Measurements from ENCODE around the gene C4orf50.

C4orf50 gene

GRCh38 chr4:6001680-6002491, 16.3 kb downstream of the C4orf50 start:
- H3K4me3 ChIP-seq (ENCODE audit: low read length, poor library complexity, severe bottlenecking) = no peak overlapping the region
- no peak overlapping the region for H3K9ac ChIP-seq (ENCODE audit: low read depth, low read length, poor library complexity, severe bottlenecking)
- no peak overlapping the region for H2AFZ ChIP-seq (ENCODE audit: low read length)
- H3K9me2 ChIP-seq (replicated peaks; ENCODE audit: low read depth, low read length) = no peaks in the 10 kb centered on the region
- H3K36me3 ChIP-seq (ENCODE audit: insufficient read depth, low read length) = no peaks in the 10 kb centered on the region
- no peaks in the 10 kb centered on the region for H3K9me3 ChIP-seq (ENCODE audit: insufficient read depth, low read depth, low read length)
- no peaks in the 10 kb centered on the region for H3K4me1 ChIP-seq (ENCODE audit: insufficient read depth, low read length, poor library complexity, severe bottlenecking)
- H3K27me3 ChIP-seq (ENCODE audit: insufficient read depth, low read length, poor library complexity, severe bottlenecking) = no peaks in the 10 kb centered on the region
- H4K20me1 ChIP-seq (ENCODE audit: insufficient read depth, low read length, poor library complexity, severe bottlenecking) = no peaks in the 10 kb centered on the region
- H3F3A ChIP-seq (ENCODE audit: low read depth) = no peaks in the 10 kb centered on the region
- no peak for TF ChIP-seq EZH2phosphoT487 (IDR thresholded peaks at IDR 0.05; ENCODE audit: borderline replicate concordance)
- TF ChIP-seq, protein P1, sequence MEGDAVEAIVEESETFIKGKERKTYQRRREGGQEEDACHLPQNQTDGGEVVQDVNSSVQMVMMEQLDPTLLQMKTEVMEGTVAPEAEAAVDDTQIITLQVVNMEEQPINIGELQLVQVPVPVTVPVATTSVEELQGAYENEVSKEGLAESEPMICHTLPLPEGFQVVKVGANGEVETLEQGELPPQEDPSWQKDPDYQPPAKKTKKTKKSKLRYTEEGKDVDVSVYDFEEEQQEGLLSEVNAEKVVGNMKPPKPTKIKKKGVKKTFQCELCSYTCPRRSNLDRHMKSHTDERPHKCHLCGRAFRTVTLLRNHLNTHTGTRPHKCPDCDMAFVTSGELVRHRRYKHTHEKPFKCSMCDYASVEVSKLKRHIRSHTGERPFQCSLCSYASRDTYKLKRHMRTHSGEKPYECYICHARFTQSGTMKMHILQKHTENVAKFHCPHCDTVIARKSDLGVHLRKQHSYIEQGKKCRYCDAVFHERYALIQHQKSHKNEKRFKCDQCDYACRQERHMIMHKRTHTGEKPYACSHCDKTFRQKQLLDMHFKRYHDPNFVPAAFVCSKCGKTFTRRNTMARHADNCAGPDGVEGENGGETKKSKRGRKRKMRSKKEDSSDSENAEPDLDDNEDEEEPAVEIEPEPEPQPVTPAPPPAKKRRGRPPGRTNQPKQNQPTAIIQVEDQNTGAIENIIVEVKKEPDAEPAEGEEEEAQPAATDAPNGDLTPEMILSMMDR (conservative IDR thresholded peaks at IDR 0.05; ENCODE audit: low read length) = no peak
- H3K4me2 ChIP-seq (ENCODE audit: low read depth, low read length, poor library complexity, severe bottlenecking) = no peak overlapping the region
- H3K79me2 ChIP-seq (ENCODE audit: insufficient read depth, low read length) = no peaks in the 10 kb centered on the region

GRCh38 chr4:5999830-6000365, 18.3 kb downstream of the C4orf50 start:
- H3F3A ChIP-seq (ENCODE audit: low read depth) = no peaks in the 10 kb centered on the region
- H3K4me1 ChIP-seq (ENCODE audit: insufficient read depth, low read length, poor library complexity, severe bottlenecking) = no peaks in the 10 kb centered on the region
- no peak overlapping the region for H3K9ac ChIP-seq (ENCODE audit: low read depth, low read length, poor library complexity, severe bottlenecking)
- no peak overlapping the region for H2AFZ ChIP-seq (ENCODE audit: low read length)
- H3K4me3 ChIP-seq (ENCODE audit: low read length, poor library complexity, severe bottlenecking) = no peak overlapping the region
- H3K36me3 ChIP-seq (ENCODE audit: insufficient read depth, low read length) = no peaks in the 10 kb centered on the region
- H3K9me3 ChIP-seq (ENCODE audit: insufficient read depth, low read depth, low read length) = no peaks in the 10 kb centered on the region
- H3K27me3 ChIP-seq (ENCODE audit: insufficient read depth, low read length, poor library complexity, severe bottlenecking) = no peaks in the 10 kb centered on the region
- H4K20me1 ChIP-seq (ENCODE audit: insufficient read depth, low read length, poor library complexity, severe bottlenecking) = no peaks in the 10 kb centered on the region
- no peaks in the 10 kb centered on the region for H3K79me2 ChIP-seq (ENCODE audit: insufficient read depth, low read length)
- H3K9me2 ChIP-seq (replicated peaks; ENCODE audit: low read depth, low read length) = no peaks in the 10 kb centered on the region
- H3K4me2 ChIP-seq (ENCODE audit: low read depth, low read length, poor library complexity, severe bottlenecking) = no peak overlapping the region
- no peak for TF ChIP-seq EZH2phosphoT487 (IDR thresholded peaks at IDR 0.05; ENCODE audit: borderline replicate concordance)
- TF ChIP-seq, protein P1 (conservative IDR thresholded peaks at IDR 0.05; ENCODE audit: low read length) = no peak

DNA sequence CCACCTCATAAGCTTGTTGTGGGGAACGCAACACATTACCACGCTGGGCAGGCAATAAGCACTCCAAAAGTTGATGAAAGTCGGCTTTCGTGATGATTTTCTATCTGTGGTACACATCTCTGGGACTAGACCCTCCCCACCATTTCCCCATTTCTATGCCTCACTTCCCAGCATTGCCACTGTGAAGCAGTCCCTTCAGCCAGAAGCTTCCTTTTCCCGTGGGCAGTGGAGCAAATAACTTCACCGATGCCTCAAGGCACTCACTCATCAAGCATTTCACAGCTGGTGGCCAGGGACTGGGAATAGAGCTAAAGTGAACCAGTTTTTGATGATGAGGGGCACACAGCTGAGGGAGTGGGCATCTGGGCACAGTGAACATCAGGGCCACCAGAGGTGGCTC, 18.9 kb downstream of the C4orf50 start:
- no peaks in the 10 kb centered on the region for H4K20me1 ChIP-seq (ENCODE audit: insufficient read depth, low read length, poor library complexity, severe bottlenecking)
- no peaks in the 10 kb centered on the region for H3K9me3 ChIP-seq (ENCODE audit: insufficient read depth, low read depth, low read length)
- H3K4me1 ChIP-seq (ENCODE audit: insufficient read depth, low read length, poor library complexity, severe bottlenecking) = no peaks in the 10 kb centered on the region
- no peaks in the 10 kb centered on the region for H3K36me3 ChIP-seq (ENCODE audit: insufficient read depth, low read length)
- no peak overlapping the region for H3K4me3 ChIP-seq (ENCODE audit: low read length, poor library complexity, severe bottlenecking)
- H3F3A ChIP-seq (ENCODE audit: low read depth) = no peaks in the 10 kb centered on the region
- H2AFZ ChIP-seq (ENCODE audit: low read length) = no peak overlapping the region
- no peaks in the 10 kb centered on the region for H3K27me3 ChIP-seq (ENCODE audit: insufficient read depth, low read length, poor library complexity, severe bottlenecking)
- H3K9me2 ChIP-seq (replicated peaks; ENCODE audit: low read depth, low read length) = no peaks in the 10 kb centered on the region
- no peak overlapping the region for H3K4me2 ChIP-seq (ENCODE audit: low read depth, low read length, poor library complexity, severe bottlenecking)
- TF ChIP-seq EZH2phosphoT487 (IDR thresholded peaks at IDR 0.05; ENCODE audit: borderline replicate concordance) = no peak
- TF ChIP-seq, protein P1 (conservative IDR thresholded peaks at IDR 0.05; ENCODE audit: low read length) = no peak
- H3K9ac ChIP-seq (ENCODE audit: low read depth, low read length, poor library complexity, severe bottlenecking) = no peak overlapping the region
- no peaks in the 10 kb centered on the region for H3K79me2 ChIP-seq (ENCODE audit: insufficient read depth, low read length)

Data from Loucy (cell line).